Measurements from ENCODE around the gene CPA2. TPM values are rescaled to one million over a fixed set of nuclear protein-coding genes. Genes with fewer than 3 reads are reported as not detected.

The CPA2 gene
- total RNA-seq, 2 experiments from 2014 or later, result not detected

- H3K27me3 Mint-ChIP-seq, result no peaks in the 10 kb centered on the region
- ATAC-seq (ENCODE audit: poor library complexity), result no peak
- H3K27me3 ChIP-seq (ENCODE audit: control insufficient read depth in 1 of 2, insufficient read depth in 2 of 2, low read length in 2 of 2), result no peaks in the 10 kb centered on the region
- DNase-seq, result no peak
- H3K9me3 ChIP-seq (ENCODE audit: control insufficient read depth in 1 of 2, insufficient read depth in 1 of 2, low read length in 2 of 2), result no peaks in the 10 kb centered on the region
- no peaks in the 10 kb centered on the region for H3K9me3 Mint-ChIP-seq
- H3K27ac ChIP-seq (ENCODE audit: low read depth in 1 of 2, low read length in 2 of 2), result no peak overlapping the region
- ChIA-PET CTCF (no interaction called here), POLR2A (no interaction called here)
- no peak overlapping the region for H3K4me3 Mint-ChIP-seq
- TF ChIP-seq CTCF (IDR thresholded peaks at IDR 0.05), result no peak
- intact Hi-C loops (cut with DNase I, micrococcal nuclease), result no loop called here
- H3K4me1 Mint-ChIP-seq (ENCODE audit: low read depth), result no peaks in the 10 kb centered on the region
- H3K4me1 ChIP-seq (ENCODE audit: insufficient read depth, low read length), result no peaks in the 10 kb centered on the region
- no peaks in the 10 kb centered on the region for H3K36me3 ChIP-seq (ENCODE audit: insufficient read depth, low read length)
- H3K27ac Mint-ChIP-seq, result no peak overlapping the region
- H3K4me3 ChIP-seq (ENCODE audit: low read length), result no peak overlapping the region
- H3K36me3 Mint-ChIP-seq (ENCODE audit: low read depth), result no peaks in the 10 kb centered on the region
Observed at GRCh38 chr7:130297628-130298543, 31.2 kb downstream of the CPA2 start.

- ATAC-seq (ENCODE audit: poor library complexity), result no peak
- H3K36me3 ChIP-seq (ENCODE audit: insufficient read depth, low read length), result no peaks in the 10 kb centered on the region
- Mint-ChIP-seq H3K27me3 (no peaks in the 10 kb centered on the region), H3K27ac (no peak overlapping the region), H3K9me3 (no peaks in the 10 kb centered on the region), H3K4me1 (ENCODE audit: low read depth) (no peaks in the 10 kb centered on the region), H3K4me3 (no peak overlapping the region), H3K36me3 (ENCODE audit: low read depth) (no peaks in the 10 kb centered on the region)
- no peak for TF ChIP-seq CTCF (IDR thresholded peaks at IDR 0.05)
- no peaks in the 10 kb centered on the region for H3K27me3 ChIP-seq (ENCODE audit: control insufficient read depth in 1 of 2, insufficient read depth in 2 of 2, low read length in 2 of 2)
- intact Hi-C loops (cut with DNase I, micrococcal nuclease), result no loop called here
- H3K27ac ChIP-seq (ENCODE audit: low read depth in 1 of 2, low read length in 2 of 2), result no peak overlapping the region
- no peaks in the 10 kb centered on the region for H3K9me3 ChIP-seq (ENCODE audit: control insufficient read depth in 1 of 2, insufficient read depth in 1 of 2, low read length in 2 of 2)
- no peaks in the 10 kb centered on the region for H3K4me1 ChIP-seq (ENCODE audit: insufficient read depth, low read length)
- no peak overlapping the region for H3K4me3 ChIP-seq (ENCODE audit: low read length)
- ChIA-PET CTCF (no interaction called here), POLR2A (no interaction called here)
- no peak for DNase-seq
Observed at GRCh38 chr7:130298544-130299326, 32.1 kb downstream of the CPA2 start.

GRCh38 chr7:130299866-130300265 is 33.2 kb downstream of the CPA2 start:
- no peaks in the 10 kb centered on the region for H3K9me3 Mint-ChIP-seq

More at GRCh38 chr7:130299866-130300265, 33.2 kb downstream of the CPA2 start:
- Mint-ChIP-seq H3K27me3 (no peaks in the 10 kb centered on the region), H3K4me3 (no peak overlapping the region), H3K36me3 (ENCODE audit: low read depth) (no peaks in the 10 kb centered on the region), H3K4me1 (ENCODE audit: low read depth) (no peaks in the 10 kb centered on the region), H3K27ac (no peak overlapping the region)
- DNase-seq (no peak), ATAC-seq (ENCODE audit: poor library complexity) (no peak)
- no peaks in the 10 kb centered on the region for H3K9me3 ChIP-seq (ENCODE audit: control insufficient read depth in 1 of 2, insufficient read depth in 1 of 2, low read length in 2 of 2)
- H3K36me3 ChIP-seq (ENCODE audit: insufficient read depth, low read length), result no peaks in the 10 kb centered on the region
- H3K27ac ChIP-seq (ENCODE audit: low read depth in 1 of 2, low read length in 2 of 2), result no peak overlapping the region
- intact Hi-C loops (cut with DNase I, micrococcal nuclease), result no loop called here
- CTCF ChIA-PET, result no interaction called here
- no peak overlapping the region for H3K4me3 ChIP-seq (ENCODE audit: low read length)
- POLR2A ChIA-PET, result no interaction called here
- no peaks in the 10 kb centered on the region for H3K27me3 ChIP-seq (ENCODE audit: control insufficient read depth in 1 of 2, insufficient read depth in 2 of 2, low read length in 2 of 2)
- H3K4me1 ChIP-seq (ENCODE audit: insufficient read depth, low read length), result no peaks in the 10 kb centered on the region
- no peak for TF ChIP-seq CTCF (IDR thresholded peaks at IDR 0.05)

Data from CD4-positive, alpha-beta T cell (primary cell).